PC-3 (cell line): ENCODE measurements around the gene CACNA1C. TPM values are rescaled to one million over a fixed set of nuclear protein-coding genes. Genes with fewer than 3 reads are reported as not detected.

Experiments used
- ATAC-seq: fragments of 200-7000 bp; cut with Tn5 transposase; 2 replicates; pipeline ENCODE4 v1.9.1; 2020; ENCODE audit warnings: mild to moderate bottlenecking, moderate library complexity
- BruUV-seq: library from RNA; stranded (reverse); fragments of 400-500 nt; replicated peaks from 2 replicates; lab custom pipeline; 2021; lab: Mats Ljungman, UMichigan
- CTCF ChIA-PET: fragments of 300-600 bp; sonication (Branson Sonifier 250); formaldehyde crosslinking; loops from one replicate; lab custom pipeline; 2022; ENCODE audit warnings: antibody characterized with exemption; lab: Charles Lee
- POLR2A ChIA-PET: fragments of 300-600 bp; sonication (Branson Sonifier 250); formaldehyde crosslinking; loops from one replicate; lab custom pipeline; 2022; ENCODE audit warnings: antibody characterized with exemption; ENCODE audit not compliant: unreplicated experiment; lab: Charles Lee
- DNase-seq: peaks from one replicate; pipeline ENCODE4 v3.0.0-alpha.2; 2015
- H2AFZ ChIP-seq: fragments of 300-600 bp; sonication (generic); 2 replicates; pipeline ENCODE4 v1.6.0; 2016; ENCODE audit warnings: antibody characterized with exemption, low read length
- H3F3A ChIP-seq: fragments of 300-600 bp; sonication (generic); one replicate; pipeline ENCODE4 v1.6.0; 2017; ENCODE audit warnings: antibody characterized with exemption, low read length, control low read depth, mild to moderate bottlenecking; ENCODE audit not compliant: unreplicated experiment
- H3K27ac ChIP-seq: fragments of 300-600 bp; sonication (generic); 2 replicates; pipeline ENCODE4 v1.5.1; 2016; ENCODE audit warnings: mild to moderate bottlenecking, low read length
- H3K27me3 ChIP-seq: fragments of 300-600 bp; sonication (generic); 2 replicates; pipeline ENCODE4 v1.6.1; 2016; ENCODE audit warnings: low read length, mixed read lengths
- H3K36me3 ChIP-seq: fragments of 300-600 bp; sonication (generic); 2 replicates; pipeline ENCODE4 v1.6.1; 2016; ENCODE audit warnings: low read depth, mixed run types, low read length, mixed read lengths
- H3K4me1 ChIP-seq: fragments of 300-600 bp; sonication (generic); 2 replicates; pipeline ENCODE4 v1.5.1; 2016; ENCODE audit warnings: low read length; ENCODE audit not compliant: insufficient read depth
- H3K4me2 ChIP-seq: fragments of 300-600 bp; sonication (generic); 2 replicates; pipeline ENCODE4 v1.6.0; 2016; ENCODE audit warnings: low read length
- H3K4me3 ChIP-seq: fragments of 300-600 bp; sonication (generic); 2 replicates; pipeline ENCODE4 v1.5.1; 2016; ENCODE audit warnings: mild to moderate bottlenecking, low read length, mixed read lengths
- H3K79me2 ChIP-seq: fragments of 300-600 bp; sonication (generic); 2 replicates; pipeline ENCODE4 v1.6.1; 2017; ENCODE audit warnings: low read length, mixed read lengths
- H3K9ac ChIP-seq: fragments of 300-600 bp; sonication (generic); 2 replicates; pipeline ENCODE4 v1.6.0; 2016; ENCODE audit warnings: mild to moderate bottlenecking, low read length
- H3K9me2 ChIP-seq: fragments of 300-600 bp; sonication (generic); replicated peaks from 2 replicates; pipeline ENCODE4 v1.6.1; 2016; ENCODE audit warnings: mixed run types, low read length, mixed read lengths
- H3K9me3 ChIP-seq: fragments of 300-600 bp; sonication (generic); 2 replicates; pipeline ENCODE4 v1.6.1; 2016; ENCODE audit warnings: low read length, mixed read lengths
- H4K20me1 ChIP-seq: fragments of 300-600 bp; sonication (generic); 2 replicates; pipeline ENCODE4 v1.6.1; 2016; ENCODE audit warnings: low read length, mixed read lengths
- EZH2 ChIP-seq: fragments of 300-600 bp; sonication (generic); IDR thresholded peaks from one replicate; pipeline ENCODE4 v1.6.1; 2017; ENCODE audit warnings: antibody characterized with exemption, mild to moderate bottlenecking, low read length; ENCODE audit not compliant: unreplicated experiment
- EZH2phosphoT487 ChIP-seq: fragments of 300-600 bp; sonication (generic); IDR thresholded peaks from 2 replicates; pipeline ENCODE4 v1.6.1; 2018; ENCODE audit warnings: mild to moderate bottlenecking, antibody characterized with exemption, low read length, borderline replicate concordance
- intact Hi-C: fragments of 100-400 bp; cut with micrococcal nuclease; formaldehyde crosslinking; loops from 2 replicates; pipeline ENCODE4 v1.9.0; 2023
- total RNA-seq: library from RNA; depleted of rRNA; stranded (reverse); fragments of >200 nt; gene quantifications from 2 replicates; pipeline ENCODE4 v1.2.3, GENCODE V29; 2014
- TF ChIP-seq, protein P1 (sequence below): fragments of 300-600 bp; sonication (generic); conservative IDR thresholded peaks from 2 replicates; pipeline ENCODE4 v1.5.1; 2017; ENCODE audit warnings: antibody characterized with exemption, low read depth, mild to moderate bottlenecking, low read length

The CACNA1C gene
- total RNA-seq, 1 experiment from 2014 or later = not detected

DNA sequence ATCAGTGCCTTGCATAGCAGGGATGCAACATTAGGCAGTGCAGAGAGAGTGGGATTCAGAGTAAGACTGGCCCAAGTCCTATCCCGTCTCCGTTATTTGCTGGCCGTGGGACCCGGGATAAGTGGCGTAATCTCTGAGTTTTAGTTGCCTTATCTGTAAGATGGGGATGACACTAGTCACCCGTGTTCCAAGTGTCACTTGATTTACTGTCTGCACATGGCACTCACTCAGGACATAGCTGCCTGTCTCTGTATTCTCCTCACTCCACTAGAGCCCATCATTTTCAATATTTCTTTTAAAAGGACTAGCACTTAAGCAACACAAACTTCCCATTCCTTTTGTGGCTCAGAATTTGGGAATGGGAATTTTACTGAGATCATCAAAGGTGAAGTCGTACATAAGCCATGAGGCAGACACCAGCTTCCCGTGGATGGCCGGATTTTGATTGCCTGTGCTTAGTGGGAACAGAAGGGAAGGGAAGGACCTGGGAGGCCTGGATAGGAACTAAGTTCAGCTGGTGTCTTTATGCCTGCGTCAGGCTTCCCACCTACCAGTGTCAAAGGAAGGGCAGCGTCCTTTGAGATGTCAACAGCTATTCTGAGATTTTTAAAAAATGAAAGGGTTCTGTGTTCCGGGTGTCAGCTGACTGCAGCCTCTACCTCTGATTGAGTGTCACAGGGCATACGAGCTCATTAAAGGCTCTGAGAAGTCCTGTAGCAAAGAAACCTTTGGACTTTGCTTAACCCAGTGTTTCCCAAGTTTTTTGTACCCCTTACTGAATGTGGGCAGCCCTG, 361.4 kb downstream of the CACNA1C start:
- TF ChIP-seq, protein P1, sequence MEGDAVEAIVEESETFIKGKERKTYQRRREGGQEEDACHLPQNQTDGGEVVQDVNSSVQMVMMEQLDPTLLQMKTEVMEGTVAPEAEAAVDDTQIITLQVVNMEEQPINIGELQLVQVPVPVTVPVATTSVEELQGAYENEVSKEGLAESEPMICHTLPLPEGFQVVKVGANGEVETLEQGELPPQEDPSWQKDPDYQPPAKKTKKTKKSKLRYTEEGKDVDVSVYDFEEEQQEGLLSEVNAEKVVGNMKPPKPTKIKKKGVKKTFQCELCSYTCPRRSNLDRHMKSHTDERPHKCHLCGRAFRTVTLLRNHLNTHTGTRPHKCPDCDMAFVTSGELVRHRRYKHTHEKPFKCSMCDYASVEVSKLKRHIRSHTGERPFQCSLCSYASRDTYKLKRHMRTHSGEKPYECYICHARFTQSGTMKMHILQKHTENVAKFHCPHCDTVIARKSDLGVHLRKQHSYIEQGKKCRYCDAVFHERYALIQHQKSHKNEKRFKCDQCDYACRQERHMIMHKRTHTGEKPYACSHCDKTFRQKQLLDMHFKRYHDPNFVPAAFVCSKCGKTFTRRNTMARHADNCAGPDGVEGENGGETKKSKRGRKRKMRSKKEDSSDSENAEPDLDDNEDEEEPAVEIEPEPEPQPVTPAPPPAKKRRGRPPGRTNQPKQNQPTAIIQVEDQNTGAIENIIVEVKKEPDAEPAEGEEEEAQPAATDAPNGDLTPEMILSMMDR = no peak
- no peak for TF ChIP-seq EZH2phosphoT487
- TF ChIP-seq EZH2 = no peak

GRCh38 chr12:2414810-2415567, 362.2 kb downstream of the CACNA1C start:
- Histone ChIP-seq H3K27me3 (peaks cover 54% of the 10 kb centered on the region), H3K4me3 (no peak overlapping the region), H3K36me3 (no peaks in the 10 kb centered on the region), H3K79me2 (no peaks in the 10 kb centered on the region), H3K4me2 (no peak overlapping the region), H3K9ac (no peak overlapping the region), H2AFZ (no peak overlapping the region), H3K9me2 (no peaks in the 10 kb centered on the region), H3K4me1 (no peaks in the 10 kb centered on the region), H3K27ac (no peak overlapping the region), H3K9me3 (no peaks in the 10 kb centered on the region), H4K20me1 (no peaks in the 10 kb centered on the region), H3F3A (no peaks in the 10 kb centered on the region)
- intact Hi-C loops = no loop called here
- ChIA-PET POLR2A (no interaction called here), CTCF (no interaction called here)
- BruUV-seq = no TSS peak
- DNase-seq (peak; percentile 15), ATAC-seq (no peak)
- TF ChIP-seq, protein P1 = 0 out of 2 replicates have a peak, but pooled peaks have one; percentile 8
- TF ChIP-seq EZH2phosphoT487 = no peak

More for the DNA sequence above, 361.4 kb downstream of the CACNA1C start:
- H2AFZ ChIP-seq = no peak overlapping the region
- no peak for DNase-seq
- ChIA-PET POLR2A (no interaction called here), CTCF (no interaction called here)
- no peak overlapping the region for H3K4me3 ChIP-seq
- ATAC-seq = no peak
- no peaks in the 10 kb centered on the region for H3K9me3 ChIP-seq
- intact Hi-C loops = no loop called here
- H4K20me1 ChIP-seq = no peaks in the 10 kb centered on the region
- H3K9me2 ChIP-seq = no peaks in the 10 kb centered on the region
- H3K36me3 ChIP-seq = no peaks in the 10 kb centered on the region
- H3K79me2 ChIP-seq = no peaks in the 10 kb centered on the region
- H3F3A ChIP-seq = no peaks in the 10 kb centered on the region
- H3K4me1 ChIP-seq = no peaks in the 10 kb centered on the region
- no peak overlapping the region for H3K4me2 ChIP-seq
- BruUV-seq = no TSS peak
- no peak overlapping the region for H3K27ac ChIP-seq
- peaks cover 62% of the 10 kb centered on the region for H3K27me3 ChIP-seq
- no peak overlapping the region for H3K9ac ChIP-seq
